Measurements from ENCODE around the gene CCDC159.
"Not testable (repeated sequence)": the region's sequence is repeated elsewhere in the genome, so short reads cannot be mapped to it uniquely, and the experiment has no call there.

CCDC159 gene, protein sequence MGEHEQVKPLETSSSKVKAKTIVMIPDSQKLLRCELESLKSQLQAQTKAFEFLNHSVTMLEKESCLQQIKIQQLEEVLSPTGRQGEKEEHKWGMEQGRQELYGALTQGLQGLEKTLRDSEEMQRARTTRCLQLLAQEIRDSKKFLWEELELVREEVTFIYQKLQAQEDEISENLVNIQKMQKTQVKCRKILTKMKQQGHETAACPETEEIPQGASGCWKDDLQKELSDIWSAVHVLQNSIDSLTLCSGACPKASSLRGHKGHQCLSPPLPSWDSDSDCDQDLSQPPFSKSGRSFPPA

DNA sequence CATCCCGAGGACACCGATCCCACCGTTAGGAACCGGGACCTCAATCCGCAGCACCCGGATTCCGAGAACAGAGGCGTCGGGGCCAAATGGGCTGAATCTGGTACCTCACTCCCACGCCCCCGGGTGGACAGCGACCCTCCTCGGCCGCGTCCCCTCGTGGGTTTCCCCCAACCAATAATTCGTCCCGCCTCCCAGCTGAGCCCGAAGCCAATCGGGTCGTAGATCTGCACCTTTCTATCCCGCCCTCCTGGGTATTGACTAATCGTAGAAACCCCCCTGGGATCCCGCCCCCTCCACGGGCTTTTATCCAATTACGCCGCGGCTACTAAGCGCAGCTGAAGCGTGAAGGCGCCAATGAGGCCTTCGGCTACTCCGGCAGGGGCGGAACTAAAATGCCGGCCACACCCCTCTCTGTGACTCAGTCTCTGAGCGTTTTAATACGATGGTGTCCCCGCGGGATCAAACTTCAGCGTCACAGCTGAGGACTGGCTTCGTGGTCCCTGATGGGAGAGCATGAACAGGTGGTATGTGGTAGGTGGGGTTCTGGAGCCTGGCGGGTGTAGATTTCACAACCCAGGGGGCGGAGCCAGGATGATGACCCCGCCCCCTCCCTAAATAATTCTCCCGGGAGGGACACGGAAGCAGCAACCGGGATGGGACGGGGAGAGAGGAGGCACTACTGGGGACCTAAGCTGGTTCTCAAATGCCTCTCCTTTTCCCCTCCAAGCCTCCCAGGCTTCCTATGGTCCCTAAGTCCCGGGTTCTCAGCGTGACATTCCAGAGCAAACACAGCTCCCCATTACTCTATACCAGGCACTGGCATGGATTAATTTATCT is at the start of gene CCDC159, which contains the start of gene TMEM205:
Gene CCDC159 (plus strand): TSS at position 416 of the 837 bp plus-strand sequence. CDS start 88 bp downstream, at position 504.
Gene TMEM205 (minus strand): TSS at position 165 of the 837 bp plus-strand sequence. CDS start 649 bp downstream, outside the sequence.
- peak; percentile 95 to 99 for DNase-seq

DNA sequence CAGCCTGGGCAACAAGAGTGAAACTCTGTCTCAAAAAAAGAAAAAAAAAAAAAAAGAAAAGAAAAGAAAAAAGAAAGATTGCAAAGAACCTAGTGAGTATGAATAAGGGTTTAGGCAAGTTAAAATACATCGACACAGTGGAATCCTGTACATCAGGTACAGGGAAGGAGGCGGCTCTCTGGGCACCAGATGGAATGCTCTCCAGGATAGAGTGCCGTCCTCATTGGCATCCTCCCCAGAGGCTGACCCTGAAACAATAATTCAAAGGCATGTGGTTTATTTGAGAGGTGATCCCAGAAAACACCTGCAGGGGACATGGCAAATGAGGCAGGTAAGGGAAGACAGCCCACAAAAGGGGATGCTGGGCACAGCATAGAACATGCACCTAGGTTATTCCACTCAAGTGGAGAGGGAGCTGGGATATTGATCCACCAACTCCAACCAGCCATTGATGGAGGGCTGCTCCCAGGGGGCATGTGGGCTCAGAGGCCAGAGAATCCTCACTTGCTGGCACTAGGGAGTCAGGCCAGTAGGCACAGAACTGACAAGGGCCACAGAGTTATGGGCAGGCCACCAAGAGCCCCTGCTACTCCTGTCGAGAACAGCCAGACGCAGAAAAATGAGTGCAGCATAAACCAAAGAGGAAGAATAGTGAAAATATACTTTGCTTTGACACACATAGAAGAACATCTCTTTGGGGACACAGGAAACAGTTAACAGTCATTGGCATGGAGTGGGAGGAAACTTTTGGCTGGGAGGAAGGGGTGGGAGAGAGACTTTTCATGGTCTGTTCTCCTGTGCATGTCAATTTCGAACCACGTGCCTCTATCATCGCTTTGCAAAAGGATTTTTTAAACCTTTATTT is 46.1 kb upstream of the CCDC159 start:
- DNase-seq = no peak

DNA sequence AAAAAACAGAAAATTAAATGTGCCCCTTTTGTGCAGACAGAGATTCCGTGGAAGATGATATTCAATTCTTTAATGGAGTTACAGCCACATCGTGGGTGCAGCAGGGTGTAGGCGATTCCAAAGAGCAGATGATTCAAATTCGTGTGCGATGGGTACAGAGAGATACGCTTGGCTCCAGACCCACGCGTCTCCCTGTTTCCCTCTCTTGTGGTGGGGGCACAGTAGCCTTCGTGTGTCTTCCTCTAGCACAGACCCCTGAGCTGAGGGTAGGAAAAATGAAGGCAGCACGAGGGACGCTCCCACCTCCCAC is 45.6 kb upstream of the CCDC159 start:
- DNase-seq = no peak

DNA sequence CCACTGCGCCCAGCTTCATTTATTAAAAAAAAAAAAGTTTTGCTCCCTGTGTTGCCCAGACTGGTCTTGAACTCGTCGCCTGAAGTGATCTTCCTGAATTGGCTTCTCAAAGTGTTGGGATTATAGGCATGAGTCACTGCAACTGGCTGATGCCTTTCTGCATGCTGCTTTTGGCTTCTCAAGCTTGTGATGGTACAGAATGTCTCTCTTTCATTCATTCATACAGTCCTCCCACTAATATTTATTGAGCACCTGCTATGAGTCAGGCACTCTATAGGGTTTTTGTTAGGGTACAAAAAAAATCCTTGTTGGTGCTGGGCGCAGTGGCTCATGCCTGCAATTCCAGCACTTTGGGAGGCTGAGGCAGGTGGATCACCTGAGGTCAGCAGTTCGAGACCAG is 41.4 kb upstream of the CCDC159 start:
- DNase-seq = no peak

DNA sequence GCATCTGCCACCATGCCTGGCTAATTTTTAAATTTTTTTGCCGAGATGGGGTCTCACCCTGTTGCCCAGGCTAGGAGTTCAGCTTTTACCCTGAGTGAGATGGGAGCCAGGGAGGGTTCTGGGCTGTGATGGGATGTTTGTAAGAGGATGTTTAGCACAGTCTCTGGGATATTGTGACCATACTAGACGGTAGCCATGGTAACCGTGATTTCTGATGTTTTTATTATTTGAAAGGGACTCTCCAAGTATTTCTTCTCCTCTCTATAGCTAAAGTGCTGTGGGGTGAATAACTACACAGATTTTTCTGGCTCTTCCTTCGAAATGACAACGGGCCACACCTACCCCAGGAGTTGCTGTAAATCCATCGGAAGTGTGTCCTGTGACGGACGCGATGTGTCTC is 40.0 kb upstream of the CCDC159 start:
- no peak for DNase-seq

DNA sequence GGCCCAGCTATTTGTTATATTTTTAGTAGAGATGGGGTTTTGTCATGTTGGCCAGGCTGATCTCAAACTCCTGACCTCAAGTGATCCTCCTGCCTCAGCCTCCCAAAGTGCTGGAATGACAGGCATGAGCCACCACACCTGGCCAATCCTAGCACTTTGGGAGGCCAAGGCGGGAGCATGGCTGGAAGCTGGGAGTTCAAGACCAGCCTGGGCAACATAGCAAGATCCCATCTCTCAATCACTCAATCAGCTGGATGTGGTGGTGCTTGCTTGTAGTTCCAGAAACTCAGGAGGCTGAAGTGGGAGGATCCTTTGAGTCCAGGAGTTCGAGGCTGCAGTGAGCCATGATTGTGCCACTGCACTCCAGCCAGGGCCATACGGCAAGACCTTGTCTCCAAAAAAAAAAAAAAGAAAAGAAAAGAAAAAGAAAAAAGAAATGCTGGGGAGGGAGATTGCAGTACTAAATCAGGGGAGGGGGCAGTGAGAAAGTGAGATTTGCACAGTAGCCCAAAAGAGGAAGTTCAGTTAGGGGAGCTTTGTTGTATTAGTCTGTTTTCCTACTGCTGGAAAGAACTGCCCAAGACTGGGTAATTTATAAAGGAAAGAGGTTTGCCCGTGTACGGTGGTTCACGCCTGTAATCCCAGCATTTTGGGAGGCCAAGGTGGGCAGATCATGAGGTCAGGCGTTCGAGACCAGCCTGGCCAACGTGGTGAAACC is 25.9 kb upstream of the CCDC159 start:
- not testable (repeated sequence) for DNase-seq

DNA sequence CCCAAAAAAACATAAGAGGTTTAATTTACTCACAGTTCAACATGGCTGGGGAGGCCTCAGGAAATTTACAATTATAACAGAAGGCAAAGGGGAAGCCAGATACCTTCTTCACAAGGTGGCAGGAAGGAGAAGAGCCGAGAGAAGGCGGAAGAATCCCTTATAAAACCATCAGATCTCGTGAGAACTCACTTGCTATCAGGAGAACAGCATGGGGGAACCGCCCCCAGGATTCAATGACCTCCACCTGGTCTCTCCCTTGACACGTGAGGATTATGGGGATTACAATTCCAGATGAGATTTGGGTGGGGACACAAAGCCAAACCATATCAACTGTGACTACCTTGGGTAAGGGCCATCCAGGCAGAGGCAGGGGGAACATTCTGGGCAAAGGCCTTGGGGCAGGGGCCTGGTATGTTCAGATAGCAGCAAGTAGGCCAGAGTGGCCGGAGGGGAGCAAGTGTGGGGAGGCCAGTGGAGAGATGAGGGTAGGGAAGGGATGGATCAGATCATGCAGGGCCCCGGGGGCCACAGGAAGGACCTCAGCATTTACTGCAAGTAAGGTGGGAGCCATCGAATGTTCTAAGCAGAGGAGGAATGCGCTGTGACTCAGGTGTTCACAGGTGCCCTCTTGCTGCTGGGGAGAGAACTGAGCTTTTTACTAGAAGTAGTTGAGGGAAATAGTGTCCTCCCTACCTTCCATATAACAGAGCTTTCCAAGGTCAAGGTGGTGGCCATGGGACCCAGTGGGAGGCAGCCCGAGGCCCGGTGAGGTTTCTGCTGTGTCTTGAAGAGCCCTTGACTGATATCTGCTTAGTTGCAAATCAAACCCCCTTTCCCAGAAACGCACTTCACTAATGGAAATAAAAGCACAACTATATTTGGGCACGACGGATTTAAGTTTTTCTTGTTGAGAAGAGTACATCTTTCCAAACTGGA is 24.9 kb upstream of the CCDC159 start:
- DNase-seq = no peak

DNA sequence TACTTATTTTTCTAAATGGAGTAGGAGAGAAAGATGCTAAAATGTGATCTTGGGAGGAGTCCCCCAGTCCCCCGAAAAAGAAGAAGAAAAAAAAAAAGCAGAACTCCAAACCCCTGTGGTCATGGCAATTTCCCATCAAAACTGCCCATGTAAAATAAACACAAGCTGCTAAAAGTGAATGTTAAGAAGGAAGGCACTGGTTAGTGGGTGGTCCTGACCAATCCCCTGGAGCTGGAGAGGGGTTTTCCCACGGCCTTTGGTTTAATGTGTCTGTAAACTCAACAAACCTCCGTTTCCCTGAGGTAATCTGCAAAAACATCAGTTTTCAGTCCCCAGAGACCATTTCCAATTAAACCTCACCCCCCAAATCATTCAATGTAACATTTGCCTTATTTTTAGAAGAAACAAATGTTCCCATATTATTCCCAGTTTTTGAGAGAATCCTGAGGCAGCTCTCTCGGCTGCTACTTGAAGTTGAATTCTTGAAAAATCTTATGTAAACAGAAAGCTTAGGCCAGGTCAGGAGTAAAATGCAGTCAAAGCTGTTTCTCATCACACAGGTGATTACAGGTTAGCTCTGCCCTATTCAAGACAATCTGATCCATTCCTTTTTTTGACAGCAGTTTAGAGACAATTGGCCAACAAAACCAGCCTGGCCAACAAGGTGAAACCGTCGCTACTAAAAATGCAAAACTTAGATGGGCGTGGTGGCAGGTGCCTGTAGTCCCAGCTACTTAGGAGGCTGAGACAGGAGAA is 23.9 kb upstream of the CCDC159 start:
- no peak for DNase-seq

DNA sequence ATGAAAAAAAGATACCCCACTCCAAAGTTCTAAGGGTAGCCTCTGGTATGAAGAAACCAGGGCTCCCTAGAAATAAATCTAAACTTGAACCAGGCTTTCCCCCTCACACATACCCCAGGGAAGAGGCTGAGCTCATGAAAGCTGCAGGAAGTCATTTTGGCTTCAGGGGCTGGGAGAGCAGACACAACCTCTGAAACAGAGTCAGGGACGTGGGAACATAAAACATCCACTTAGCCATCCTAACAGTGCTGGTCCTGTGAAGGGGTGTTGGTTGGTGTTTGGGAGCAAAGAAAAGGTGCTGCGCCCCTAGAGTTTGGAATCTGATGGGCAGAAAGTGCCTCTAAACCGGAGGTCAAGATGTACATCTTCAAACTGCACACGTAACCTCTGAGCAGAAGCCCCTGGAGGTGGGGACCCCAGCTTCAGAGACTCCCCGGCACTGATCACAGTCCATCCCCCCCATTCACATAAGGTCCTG is 22.7 kb upstream of the CCDC159 start:
- DNase-seq = no peak

DNA sequence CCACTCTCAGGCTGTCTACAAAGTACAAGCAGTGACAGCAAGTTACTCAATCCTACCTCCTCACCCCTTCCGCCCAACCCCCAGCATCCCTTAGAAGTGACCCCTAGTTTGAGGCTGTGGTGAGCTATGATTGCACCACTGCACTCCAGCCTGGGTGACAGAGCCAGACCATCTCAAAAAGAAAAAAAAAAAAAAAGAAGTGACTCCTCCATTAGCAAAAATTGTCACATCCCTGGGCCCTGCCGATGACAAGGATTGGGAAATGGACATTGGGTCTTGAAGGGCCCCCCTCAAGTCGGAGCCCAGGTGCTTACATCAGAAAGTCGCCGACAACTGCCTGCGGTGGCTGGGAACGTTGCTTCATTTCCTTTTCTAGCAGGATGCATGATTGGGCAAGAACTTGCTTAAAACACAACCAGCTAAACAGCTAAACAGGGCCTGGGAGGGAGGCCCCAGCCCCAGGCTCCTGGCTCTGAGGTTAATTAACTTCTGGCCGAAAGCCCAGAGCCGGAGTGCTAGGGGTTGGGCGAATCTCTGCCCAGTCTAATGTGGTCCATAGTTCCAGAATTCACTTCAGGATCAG is 22.1 kb upstream of the CCDC159 start:
- peak in 1 of 2 experiments; percentile 10 for DNase-seq

DNA sequence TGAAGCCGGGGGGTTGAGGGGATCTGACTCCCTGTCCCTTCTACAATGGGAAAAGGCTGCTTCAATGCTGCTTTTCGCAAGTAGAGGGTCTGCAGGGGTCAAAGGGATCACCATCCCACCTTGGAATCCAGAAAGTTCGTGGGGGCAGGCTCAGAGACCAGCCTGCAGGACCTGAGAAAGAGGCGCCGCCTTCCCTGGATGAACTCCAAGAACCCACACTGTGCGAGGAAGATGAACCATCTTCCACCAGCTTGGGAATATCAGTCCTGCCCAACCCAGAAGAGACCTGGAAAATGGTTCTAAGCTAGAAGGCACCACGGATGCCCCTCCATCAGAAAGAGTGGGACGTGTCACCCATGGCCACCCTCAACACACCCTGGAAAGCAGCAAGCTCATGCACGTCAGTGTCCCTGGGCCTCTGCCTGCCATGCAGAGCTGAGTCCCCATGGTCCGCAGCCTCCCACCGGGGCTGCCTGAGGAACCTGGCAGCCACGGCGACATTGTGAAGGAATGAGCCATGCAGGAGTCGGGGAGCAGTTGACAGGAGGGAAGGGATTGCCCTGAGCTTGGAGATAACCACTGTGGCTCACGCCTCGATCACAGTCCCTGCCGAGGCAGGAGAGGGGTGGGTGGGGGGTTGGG is 21.4 kb upstream of the CCDC159 start:
- no peak for DNase-seq

DNA sequence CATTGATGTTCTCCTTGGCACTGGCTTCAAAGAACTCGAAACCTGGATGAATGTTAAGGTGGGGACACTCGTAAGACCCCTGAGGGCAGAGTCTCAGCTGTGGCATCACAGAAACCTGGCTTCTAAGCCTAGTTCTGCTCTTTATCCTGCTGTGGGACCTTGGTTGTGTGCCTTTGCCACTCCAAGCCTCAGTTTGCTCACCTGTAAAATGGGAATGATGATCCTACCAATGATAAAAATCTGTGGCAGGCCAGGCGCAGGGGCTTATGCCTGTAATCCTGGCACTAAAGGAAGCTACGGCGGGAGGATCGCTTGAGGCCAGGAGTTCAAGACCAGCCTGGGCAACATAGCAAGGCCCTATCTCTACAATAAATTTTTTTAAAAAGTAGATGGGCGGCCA is 20.8 kb upstream of the CCDC159 start:
- no peak for DNase-seq

DNA sequence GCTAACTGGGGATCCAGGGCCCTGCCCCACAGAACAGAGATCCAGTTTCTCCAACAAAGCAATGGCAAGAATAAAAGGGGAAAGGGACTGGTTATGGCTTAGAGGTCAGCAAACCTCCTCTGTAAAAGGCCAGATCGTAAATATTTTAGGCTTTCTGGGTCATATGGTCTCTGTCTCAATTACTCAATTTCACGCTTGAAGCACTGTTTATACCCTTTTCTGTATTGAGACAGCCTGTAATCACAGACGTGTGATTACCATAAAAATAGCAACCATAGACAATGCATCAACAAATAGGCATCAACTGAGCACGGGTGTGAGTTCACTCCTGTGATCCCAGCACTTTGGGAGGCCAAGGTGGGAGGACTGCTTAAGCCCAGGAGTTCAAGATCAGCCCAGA is 16.2 kb upstream of the CCDC159 start:
- DNase-seq = no peak

DNA sequence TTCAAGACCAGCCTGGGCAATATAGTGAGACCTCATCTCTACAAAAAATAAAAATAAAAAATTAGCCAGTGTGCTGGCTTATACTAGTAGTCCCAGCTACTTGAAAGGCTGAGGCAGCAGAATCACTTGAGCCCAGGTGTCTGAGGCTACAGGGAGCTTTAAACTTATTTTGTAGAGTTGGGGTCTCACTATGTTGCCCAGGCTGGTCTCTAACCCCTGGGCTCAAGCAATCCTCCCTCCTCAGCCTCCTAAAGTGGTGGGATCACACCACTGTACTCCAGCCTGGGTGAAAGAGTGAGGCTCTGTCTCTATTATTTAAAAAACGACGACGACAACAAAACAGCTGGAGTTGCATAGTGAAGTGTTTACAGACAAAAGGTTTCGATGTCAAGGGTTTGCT is 14.8 kb upstream of the CCDC159 start:
- DNase-seq = no peak

DNA sequence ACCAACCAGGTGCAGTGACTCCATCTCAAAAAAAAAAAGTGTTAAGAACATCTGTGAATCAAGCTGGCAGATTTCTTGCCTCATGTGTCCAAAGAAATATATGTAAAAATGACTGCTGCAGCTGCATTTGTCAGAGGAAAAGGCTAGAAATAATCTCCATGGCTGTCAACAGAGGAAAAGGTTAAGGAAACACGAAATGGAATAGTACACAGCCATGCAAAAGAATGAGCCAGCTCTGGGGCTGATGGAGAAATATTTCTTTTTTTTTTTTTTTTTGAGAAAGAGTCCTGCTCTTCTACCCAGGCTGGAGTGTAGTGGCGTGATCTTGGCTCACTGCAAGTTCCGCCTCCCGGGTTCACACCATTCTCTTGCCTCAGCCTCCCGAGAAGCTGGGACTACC is 13.5 kb upstream of the CCDC159 start:
- no peak for DNase-seq

DNA sequence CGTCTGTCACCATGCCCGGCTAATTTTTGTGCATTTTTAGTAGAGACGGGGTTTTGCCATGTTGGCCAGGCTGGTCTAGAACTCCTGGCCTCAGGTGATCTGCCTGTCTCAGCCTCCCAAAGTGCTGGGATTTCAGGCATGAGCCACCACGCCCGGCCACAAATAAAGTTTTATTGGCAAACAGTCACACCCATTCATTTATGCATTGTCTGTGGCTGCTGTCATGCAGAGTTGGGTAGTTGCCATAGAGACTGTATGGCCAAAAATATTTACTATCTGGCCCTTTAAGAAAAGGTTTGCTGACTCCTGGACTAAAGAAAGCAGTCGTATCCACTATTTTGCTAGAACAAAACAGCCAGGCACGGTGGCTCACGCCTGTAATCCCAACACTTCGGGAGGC is 12.5 kb upstream of the CCDC159 start:
- not testable (repeated sequence) for DNase-seq

DNA sequence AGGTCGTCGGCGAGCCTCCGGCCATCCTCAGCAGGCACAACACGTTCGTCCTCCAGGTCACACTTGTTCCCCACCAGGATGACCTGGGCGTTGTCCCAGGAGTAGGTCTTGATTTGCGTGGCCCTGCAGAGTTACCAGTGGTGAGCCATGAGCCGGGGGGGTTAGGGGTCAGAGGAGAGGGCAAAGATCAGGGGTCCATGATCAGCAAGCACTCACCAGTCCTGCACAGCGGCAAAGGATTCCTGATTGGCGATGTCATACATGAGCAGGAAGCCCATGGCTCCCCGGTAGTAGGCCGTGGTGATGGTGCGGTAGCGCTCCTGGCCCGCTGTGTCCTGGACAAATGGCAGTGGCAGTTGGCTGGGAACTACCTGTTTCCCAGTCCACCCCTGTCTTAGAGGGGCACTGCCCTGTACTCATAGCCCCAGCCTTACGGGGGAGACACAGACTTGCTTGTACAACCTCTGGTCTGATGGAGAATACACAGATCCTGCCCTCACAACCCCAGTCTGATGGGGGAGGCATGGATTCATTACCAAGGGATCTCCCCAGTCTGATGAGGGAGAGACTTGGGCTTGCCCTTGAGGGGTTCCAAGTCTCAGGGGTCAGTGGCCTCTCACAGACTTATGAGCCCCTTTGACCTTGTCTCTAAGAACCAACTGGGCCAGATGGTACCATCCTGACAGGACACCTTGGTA is 10.7 kb upstream of the CCDC159 start:
- DNase-seq = no peak

DNA sequence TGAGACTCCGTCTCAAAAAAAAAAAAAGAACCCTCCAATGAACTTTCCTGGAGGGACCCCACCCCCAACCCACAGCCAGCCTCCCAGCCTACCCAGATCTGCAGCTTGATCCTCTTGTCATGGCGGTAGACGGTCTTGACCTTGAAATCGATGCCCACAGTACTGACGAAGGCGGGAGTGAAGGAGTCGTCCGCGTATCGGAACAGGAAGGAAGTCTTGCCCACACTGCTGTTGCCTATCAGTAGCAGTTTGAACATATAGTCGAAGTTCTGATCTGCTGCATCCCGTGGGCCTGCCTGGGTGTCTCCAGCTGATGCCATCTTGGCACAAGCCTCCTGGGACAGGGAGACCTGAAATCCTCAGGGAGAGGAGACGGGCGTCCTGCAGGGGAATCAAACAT is 9.2 kb upstream of the CCDC159 start:
- DNase-seq = no peak

DNA sequence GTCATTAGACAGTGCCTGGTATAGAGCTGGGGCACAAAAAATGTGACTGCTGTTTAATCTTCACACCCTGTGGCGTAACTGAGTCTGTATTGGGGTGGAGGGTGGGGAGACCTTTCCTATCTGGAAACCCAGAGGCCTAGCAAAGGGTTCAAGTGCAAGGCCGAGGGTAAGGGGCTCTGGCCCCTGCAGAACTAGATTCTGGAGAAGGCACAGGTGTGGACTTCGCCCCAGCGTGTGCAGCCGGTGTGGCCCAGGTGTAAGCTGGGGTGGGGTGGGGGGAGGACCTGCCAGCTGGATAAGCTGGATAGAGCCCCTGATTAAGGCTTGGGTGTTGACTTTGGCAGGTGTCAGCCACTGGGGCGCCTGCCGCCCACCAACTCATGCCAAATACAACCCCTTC is 8.2 kb upstream of the CCDC159 start:
- no peak for DNase-seq

Measured in stimulated activated CD4-positive, alpha-beta T cell treated with anti-CD3 and anti-CD28 coated beads, Interleukin-4, amount 100 ng/mL, for 4 hours (primary cell).